GM21447 (cell line): ENCODE data around the gene C2orf80.
"Not testable (repeated sequence)": the region's sequence is repeated elsewhere in the genome, so short reads cannot be mapped to it uniquely, and the experiment has no call there.

ENCODE experiments used
- ATAC-seq: cut with Tn5 transposase; IDR thresholded peaks from one replicate; pipeline ENCODE4 v1.9.1; 2021; ENCODE audit not compliant: unreplicated experiment

The C2orf80 gene

DNA sequence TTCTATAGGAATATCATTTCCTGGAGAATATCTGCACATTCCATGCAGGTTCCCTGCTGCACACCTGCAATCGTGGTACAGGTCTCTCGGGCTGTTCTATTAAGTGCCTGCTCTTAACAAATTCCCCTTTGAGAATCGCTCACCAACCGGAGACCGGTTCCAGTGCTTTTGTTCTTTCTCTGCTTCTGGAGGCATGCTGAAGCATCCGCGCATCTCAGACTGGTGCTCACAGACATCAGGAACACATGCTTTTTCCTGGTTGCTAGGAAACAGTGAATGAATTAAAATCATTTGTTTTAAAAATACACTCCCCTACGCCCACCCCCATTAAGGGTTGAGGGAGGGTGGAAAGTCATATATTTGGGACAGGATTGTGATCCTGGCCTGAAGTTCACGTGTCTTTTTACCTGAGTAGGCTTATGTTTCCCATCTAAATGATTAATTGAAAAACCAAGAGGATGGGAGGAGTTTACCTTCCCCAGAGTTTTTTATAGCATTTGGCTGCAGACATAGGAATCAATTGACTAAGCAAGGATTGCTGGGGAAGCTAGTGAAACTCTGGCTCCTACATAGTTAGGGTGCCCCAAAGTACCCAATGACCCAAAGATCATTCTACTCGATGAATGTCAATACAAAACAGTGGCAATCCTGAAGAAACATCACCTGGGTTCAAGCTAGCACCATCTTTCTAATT lies at the start of gene C2orf80:
C2orf80 (minus strand) TSS at position 221 of the 694 bp plus-strand sequence. CDS start 3,044 bp downstream, outside the sequence.
- ATAC-seq = no peak

DNA sequence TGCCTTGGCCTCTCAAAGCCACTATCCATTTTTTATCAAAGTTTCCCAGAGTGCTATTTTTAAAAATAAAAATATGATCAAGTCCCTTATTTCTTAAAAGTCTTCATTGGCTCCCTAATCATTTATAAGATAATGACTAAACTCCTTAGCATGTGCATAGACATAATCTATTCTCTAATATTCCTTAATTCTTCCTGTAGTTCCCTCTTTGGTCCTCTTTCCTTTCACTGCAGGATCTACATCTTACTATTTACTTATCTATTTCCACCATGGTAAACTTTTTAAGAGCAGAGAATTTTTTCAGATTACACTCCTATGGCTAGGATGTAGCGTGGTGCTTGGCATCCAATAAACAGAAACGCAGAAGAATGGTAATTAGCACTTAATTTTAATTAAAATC lies 46.0 kb upstream of the C2orf80 start:
- ATAC-seq = no peak

DNA sequence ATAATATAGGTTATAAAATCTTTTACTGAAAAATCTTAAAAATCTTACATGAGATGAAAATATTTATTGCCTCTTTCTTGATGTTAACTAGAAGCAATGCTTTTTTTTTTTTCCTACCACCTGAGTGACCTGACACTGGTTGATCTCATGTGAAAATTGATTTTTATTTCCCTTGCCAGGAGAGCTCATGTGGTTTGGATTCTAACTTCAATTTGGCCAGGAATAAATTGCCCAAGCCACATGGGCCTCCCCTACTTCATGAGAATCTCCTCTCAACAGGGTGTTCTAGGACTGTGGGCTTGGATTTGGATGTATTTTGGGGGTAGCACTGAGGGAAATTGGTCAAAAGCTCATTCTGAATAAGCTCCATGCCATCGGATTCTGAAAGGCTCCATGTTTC lies 45.0 kb upstream of the C2orf80 start:
- no peak for ATAC-seq

DNA sequence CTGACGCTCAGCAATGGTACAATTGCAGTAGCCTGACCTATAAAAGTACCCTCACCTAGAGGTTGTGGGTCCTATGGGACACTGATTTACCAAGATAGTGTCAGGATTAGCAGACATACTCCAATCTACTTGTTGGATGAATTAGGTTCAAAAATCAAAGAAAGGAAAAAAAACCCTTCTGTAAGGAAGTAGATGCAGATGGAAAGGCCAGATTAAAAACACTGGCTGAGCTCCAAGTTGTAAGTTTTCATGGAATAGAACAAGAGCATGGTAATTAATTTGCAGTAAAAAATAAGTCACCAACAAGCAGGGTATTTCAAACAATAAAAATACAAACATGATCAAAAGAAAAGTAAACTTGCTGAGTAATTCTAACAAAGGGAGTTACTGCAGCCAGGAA lies 38.6 kb upstream of the C2orf80 start:
- no peak for ATAC-seq

DNA sequence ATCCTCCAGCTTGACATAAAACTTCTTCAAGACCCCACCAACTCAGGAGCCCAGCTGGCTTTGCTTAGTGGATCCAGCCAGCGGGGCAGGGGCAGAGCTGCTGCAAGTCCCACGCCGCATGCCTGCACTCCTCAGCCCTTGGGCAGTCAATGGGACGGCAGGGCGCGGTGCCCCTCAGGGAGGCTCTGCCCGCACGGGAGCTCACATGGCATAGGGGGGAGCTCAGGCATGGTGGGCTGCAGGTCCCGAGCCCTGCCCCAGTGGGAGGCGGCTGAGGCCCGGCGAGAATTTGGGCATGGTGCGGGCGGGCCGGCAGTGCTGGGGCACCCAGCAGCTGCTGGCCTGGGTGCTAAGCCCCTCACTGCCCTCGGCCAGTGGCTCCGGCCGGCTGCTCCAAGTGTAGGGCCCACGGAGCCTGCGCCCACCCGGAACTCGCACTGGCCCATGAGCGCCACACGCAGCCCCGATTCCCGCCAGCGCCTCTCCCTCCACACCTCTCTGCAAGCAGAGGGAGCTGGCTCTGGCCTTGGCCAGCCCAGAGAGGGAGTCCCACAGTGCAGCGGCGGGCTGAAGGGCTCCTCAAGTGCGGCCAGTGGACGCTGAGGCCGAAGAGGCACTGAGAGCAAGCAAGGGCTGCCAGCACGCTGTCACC lies 37.9 kb upstream of the C2orf80 start:
- no peak for ATAC-seq

DNA sequence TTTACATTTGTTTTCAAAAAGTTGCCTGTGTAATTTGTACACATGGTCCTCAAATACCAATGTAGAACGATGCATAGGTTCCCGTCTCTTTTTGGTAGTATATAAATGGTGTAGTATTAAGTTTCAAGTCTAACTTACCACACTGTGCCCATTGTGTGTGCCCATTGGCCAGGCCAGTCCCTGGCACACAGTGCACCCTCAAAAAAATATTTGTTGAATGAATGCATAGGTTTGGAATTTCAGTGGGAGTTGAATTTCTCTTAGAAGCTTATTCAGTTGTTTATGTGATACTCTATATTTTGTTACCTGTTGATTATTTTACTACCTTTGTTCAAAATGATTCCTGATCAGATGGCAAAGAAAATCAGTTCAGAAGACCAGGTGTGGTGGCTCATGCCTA lies 35.0 kb upstream of the C2orf80 start:
- ATAC-seq = no peak

DNA sequence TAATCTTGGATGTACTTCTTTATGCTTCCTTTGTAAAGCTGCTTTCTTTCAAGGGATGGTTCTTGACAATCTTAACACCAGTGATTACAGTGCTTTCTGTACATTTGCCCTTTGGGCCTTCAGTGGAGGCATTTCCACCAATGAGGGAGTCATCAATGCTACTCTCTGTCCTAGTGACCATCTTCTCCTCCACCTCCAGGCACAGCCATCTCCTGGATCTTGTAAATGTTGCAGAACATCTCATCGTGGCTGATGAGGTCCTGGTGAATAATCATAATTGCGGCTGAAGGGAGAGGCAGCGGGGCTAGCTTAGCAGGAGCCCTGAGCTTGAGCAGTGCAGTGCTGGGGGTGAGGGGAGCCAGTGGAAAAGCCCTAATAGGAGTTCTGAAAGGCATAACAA lies 32.5 kb upstream of the C2orf80 start:
- ATAC-seq = no peak

DNA sequence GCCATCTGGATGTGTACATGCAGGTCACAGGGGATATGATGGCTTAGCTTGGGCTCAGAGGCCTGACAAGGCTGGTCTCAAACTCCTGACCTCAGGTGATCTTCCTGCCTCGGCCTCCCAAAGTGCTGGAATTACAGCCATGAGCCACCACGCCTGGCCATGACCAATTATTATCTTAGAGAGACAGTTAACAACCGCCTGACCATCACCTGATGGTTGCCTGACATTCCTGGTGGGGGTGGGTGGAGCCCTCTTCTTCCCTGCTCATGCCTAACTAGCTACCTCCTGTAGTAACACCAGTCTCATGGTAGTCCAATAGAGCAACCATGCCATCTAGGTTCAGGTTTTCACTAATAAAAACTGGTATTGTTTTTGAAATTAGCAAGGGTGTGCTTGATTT lies 32.0 kb upstream of the C2orf80 start:
- ATAC-seq = not testable (repeated sequence)

DNA sequence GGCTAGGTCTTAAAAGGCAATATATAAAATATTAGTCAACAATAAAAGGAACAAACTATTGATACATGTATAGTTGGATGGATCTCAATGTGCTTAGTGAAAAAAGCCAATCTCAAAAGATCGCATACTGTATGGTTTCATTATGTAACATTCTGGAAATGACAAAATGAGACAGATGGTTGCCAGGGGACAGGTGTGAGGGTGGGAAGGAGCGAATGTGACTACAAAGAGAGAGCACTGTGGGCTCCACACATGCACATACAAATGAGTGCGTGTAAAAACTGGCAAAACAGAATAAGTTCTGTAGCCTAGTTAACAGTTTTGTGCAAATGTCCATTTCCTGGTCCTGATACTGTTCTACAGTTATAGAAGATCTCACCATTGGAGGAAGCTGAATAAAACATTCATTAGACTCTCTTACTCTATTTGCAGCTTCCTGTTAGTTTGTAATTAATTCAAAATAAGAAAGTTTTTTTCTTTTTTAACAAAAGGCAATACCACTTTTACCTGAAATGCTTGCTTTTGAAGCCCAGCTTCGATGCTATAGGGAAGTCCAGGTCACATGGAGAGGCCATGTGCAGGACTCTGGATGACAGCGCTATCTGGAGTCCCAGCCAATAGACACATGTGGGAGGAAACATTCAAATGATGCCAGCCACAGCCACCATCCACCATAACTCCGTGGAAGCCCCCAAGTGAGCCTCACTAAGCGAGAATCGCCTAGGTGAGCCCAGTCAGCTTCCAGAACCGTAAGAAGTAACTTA lies 21.0 kb upstream of the C2orf80 start:
- ATAC-seq = no peak

DNA sequence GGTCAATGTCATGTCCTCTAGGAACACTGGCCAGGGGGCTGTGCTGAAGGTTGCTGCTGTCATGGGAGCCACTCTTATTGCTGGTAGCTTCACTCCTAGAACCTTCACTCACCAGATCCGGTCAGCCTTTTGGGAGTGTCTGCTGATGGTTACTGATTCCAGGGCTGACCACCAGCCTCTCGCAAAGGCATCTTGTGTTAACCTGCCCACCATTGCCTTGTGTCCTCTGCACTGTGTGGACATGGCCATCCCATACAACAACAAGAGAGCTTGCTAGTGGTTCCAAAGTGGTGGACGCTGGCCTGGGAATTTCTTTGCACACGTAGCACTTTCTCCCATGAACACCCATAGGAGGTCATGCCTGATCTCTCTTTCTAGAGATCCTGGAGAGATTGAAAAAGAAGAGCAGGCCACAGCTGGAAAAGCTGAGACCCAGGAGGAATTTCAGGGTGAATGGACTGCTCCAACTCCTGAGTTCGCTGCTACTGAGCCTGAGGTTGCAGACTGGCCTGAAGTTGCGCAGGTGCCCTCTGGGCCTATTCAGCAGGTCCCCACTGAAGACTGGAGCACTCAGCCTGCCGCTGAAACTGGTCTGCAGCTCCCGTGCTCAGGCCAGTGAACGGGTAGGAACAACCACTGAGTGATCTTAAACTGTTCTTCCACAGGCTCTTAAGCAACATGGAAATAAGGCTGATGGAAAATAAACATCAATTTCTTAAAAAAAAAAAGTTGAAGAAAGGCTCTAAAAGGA lies 18.7 kb upstream of the C2orf80 start:
- ATAC-seq = no peak

DNA sequence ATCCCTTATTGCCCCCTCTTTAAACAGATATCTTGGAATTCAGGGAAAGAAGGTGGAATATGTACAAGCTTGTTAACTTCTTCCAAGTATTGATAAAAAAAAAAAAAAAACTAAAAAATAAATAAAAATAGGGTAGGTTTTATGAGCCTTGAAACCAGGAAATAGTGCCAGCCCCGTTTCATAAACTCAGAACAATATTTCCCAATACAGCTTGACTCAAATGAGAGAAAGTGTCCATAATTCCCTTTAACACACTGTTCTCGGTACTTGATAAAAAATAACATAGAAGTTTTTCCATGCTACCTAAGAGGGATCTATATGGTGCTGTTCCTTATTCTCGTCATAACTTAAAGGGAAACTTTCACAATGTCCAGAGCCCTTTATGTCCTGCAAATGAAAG lies 17.9 kb upstream of the C2orf80 start:
- ATAC-seq = no peak

DNA sequence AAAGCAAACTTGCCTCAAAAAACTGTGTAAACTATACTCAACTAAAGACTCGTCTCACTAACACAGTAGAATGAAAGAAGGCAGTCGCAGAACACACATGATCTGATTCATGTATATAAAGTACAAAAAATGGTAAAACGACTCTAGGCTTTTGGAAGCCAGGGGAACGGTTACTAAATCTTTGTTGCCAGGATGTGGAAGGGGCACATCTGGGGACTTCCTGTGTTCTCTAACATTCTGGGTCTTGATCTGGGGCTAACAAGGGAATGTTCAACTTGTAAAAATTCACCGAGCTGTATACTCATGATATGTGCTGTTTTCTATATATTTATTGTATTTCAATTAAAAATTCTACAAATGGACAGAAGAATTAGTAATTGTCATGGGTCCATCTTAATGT lies 14.3 kb upstream of the C2orf80 start:
- ATAC-seq = no peak

DNA sequence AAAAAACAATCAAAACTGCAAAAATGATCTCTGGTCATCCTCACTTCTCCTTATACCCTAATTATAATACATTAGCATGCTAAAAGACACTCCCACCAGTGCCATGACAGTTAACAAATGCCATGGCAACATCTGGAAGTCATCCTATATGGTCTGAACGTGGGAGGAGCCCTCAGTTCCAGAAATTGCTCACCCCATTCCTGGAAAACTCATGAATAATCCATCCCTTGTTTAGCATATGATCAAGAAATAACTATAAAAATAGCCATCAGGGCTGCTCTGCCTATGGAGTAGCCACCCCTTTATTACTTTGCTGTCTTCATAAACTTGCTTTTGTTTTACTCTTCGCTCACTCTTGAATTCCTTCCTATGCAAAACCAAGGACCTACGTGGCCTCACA lies 5.7 kb upstream of the C2orf80 start:
- no peak for ATAC-seq

DNA sequence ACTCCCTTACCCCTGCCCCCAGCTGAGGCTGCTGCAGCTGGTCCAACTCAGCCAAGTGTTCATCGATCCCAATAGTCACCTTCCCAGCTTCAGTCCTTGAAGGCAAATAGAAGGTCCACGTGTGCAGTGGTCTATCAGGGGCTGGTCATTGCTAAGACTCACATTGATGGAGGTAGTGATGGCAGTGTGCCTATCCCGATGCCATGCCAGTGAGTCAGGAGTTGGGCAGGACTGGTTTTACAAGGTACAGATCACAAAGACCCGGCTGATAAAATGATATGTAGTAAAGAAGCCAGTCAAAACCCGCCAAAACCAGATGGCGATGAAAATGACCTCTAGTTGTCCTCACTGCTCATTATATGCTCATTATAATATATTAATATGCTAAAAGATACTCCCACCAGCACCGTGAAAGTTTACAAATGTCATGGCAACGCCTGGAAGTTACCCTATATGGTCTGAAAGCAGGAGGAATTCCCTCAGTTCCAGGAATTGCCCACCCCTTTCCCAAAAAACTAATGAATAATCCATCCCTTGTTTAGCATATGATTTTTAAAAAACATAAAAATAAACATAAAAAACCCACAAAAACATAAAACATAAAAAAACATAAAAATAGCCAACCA lies 2.9 kb upstream of the C2orf80 start:
- ATAC-seq = no peak

DNA sequence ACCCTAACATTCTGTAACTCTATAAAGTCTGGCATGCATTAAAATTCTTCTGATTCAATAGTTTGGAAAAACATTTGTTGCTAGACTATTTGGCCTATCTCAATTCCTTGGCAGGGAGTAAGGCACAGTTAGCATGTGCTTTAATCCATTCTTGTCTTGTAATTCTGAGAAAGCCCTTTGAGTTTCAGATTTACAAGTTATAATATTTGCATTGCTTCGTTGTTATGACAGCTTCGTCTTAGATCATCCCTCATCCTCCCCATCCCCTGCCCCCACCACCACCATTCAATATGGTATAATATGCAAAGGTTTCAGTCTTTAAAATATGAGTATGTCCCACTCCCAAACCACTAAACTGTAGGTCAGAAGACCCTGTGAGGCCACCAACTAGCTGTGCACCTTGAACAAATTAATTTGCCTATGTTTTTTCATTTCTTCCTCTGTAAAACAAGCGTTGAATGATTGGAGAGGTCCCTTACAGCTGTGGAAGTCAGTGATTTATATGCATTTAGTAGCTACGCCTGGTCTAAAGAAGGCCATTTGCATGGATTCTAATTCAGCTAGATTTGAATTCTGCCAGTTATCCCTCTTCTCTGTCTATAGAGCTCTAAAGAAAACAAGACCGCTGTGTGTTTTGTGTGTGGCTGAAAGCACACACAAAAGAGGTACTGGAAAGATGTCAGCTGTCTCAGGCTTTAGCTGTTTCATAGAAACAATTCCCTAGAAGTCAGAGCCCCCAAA lies 591 bp downstream of the C2orf80 start:
- ATAC-seq = no peak

DNA sequence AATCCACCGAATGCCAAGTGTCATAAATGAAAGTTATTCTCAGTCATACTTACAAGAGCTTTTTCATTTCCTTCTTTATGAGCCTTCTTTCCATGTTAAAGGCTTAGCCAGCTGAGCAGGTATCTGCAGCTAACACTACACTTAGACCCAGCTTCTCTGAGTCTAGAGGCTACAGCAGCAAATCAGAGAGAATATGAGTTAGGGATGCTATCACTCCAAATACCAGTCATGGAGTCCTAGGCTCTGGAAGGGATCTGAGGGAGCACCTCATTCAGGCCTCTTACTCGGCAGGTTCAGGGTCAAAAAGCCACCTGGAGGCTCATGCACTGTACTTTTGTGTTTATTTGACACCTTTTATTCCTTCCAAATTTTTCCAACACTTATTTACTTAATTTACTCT lies 2.9 kb downstream of the C2orf80 start:
- ATAC-seq = no peak

DNA sequence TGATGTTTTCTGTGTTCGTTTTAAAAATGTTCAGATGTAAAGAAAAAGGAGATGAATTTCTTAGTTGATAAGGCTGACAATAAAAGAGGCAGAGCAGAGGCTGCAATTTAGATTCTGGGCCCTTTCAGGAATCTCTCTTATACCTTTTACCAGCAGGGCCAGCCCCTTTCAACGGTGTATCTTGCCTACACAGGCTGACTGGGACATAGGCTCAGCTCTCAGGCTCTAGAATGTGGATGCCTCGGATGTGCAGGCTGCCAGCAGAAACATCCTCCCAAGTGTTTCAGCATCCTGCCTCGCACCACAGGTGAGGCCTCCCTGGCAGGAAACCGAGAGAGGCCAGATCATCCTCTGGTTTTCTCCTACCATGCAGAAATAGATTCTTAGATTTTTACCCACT lies 3.4 kb downstream of the C2orf80 start:
- ATAC-seq = no peak

DNA sequence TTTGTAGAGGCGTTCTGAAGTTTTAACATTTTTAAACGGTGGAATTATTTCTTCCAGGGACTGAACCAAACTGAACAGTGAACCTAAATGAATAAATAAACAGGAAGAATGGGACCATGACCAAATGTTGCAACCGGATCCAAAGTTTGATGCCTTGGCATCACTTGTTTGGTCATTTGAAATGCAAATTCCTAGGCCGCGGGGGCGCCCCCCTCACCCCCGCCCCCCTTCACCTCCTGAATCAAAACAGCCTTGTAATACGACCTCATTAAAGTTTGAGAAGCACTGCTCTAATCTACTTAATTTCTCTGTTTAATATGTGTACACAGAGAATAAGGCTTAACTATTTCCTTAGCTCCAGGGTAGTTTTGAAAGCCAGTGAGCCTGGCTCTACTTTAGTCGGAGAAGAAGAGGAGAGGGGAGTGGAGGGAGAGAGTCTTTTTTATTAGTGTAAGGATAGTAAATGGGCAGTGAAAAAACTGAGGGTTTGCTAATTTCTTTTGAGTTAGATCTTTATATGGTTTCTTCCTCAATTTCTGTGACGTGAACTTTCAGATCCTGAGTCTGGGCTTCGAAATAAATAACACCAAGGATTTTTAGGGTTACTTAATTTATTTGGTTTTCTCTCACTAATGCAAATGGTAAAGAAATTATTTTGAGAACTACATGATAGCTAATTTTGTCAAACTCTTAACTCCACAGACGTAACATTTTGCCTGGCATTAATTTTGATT lies 5.7 kb downstream of the C2orf80 start:
- no peak for ATAC-seq

DNA sequence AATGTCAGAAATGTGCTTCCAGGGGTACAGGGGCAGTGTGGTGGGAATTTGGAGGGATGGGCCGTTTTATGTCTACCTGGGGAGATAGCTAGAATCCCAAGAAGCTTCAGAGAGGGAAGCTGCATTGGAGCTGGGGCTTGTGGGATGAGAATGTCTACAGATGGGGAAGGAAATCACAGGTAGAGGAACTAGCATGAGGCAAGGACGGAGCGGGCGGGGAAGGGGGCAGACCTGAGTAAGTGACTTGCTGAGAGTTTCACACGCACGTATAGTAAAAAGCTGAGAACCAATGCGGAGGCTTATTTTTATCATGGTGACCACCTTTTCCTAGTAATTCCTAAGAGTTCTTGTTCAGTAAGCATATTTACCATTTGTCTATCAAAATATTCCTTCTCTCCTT lies 6.3 kb downstream of the C2orf80 start:
- ATAC-seq = no peak

DNA sequence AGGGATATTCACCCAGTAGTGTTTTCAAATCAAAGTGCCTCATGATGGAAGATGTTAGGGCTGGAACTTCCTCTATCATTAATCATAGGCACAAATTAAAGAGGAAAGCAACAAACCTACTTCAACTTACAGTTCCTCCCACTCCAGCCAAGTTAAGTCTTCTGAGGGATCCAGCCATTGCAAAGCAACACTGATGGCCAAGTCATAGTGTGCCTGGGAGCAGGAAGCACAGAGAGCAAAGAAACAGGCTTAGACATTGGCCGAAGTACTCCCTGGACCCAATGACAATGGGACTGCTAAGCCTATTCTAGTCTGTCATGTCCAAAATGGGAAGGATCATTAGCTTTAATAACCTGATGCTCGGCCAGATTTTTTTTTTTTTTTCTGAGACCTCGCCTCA lies 7.0 kb downstream of the C2orf80 start:
- no peak for ATAC-seq
